Liver (tissue), 9 donors: ENCODE measurements around the gene MED12L. TPM values are rescaled to one million over a fixed set of nuclear protein-coding genes. Genes with fewer than 3 reads are reported as not detected.

Source experiments
- DNase-seq: peaks from one replicate; pipeline ENCODE4 v3.0.0-alpha.2; 2017; ENCODE audit warnings: low spot score
- H3K27ac ChIP-seq, 2 donors: one replicate each; pipeline ENCODE4 v1.7.0; 2013; ENCODE audit warnings: inconsistent platforms in 2 of 2, low read length in 2 of 2, control low read depth in 1 of 2, low read depth in 1 of 2, mild to moderate bottlenecking in 1 of 2
- H3K27me3 ChIP-seq, 4 donors: one replicate each; pipeline versions ENCODE4 v1.6.1 to v1.7.0; 2013; ENCODE audit warnings: low read length in 3 of 4, inconsistent platforms in 1 of 4, mild to moderate bottlenecking in 1 of 4, moderate library complexity in 1 of 4; ENCODE audit not compliant: control insufficient read depth in 4 of 4, insufficient read depth in 4 of 4
- H3K36me3 ChIP-seq, 4 donors: one replicate each; pipeline versions ENCODE4 v1.6.1 to v1.7.0; 2013; ENCODE audit warnings: low read length in 3 of 4, mild to moderate bottlenecking in 3 of 4, low read depth in 1 of 4, moderate library complexity in 1 of 4; ENCODE audit not compliant: control insufficient read depth in 4 of 4, insufficient read depth in 3 of 4
- H3K4me1 ChIP-seq, 4 donors: one replicate each; pipeline versions ENCODE4 v1.6.1 to v1.7.0; 2013; ENCODE audit warnings: low read length in 3 of 4, mild to moderate bottlenecking in 3 of 4, moderate library complexity in 1 of 4; ENCODE audit not compliant: control insufficient read depth in 4 of 4, insufficient read depth in 4 of 4
- H3K4me3 ChIP-seq, 3 donors: one replicate each; pipeline versions ENCODE4 v1.6.1 to v1.7.0; 2013; ENCODE audit warnings: low read length in 3 of 3, control low read depth in 1 of 3, low read depth in 1 of 3, mild to moderate bottlenecking in 1 of 3
- H3K9ac ChIP-seq, 2 donors: one replicate each; pipeline ENCODE4 v1.7.0; 2013; ENCODE audit warnings: low read length in 2 of 2, mild to moderate bottlenecking in 2 of 2, moderate library complexity in 2 of 2, control low read depth in 1 of 2, low read depth in 1 of 2
- H3K9me3 ChIP-seq, 4 donors: one replicate each; pipeline versions ENCODE4 v1.6.1 to v1.7.0; 2013; ENCODE audit warnings: low read length in 3 of 4; ENCODE audit not compliant: control insufficient read depth in 4 of 4
- CTCF ChIP-seq: fragments of 150-350 bp; IDR thresholded peaks from 2 replicates; pipeline ENCODE4 v1.5.1; 2017; ENCODE audit warnings: improper control_type of control experiment, low read depth, low read length; ENCODE audit not compliant: missing input control
- EGR1 ChIP-seq, 2 donors: IDR thresholded peaks; 2 replicates each; pipeline ENCODE4 v1.6.1; 2016 to 2018; ENCODE audit warnings: antibody characterized with exemption in 2 of 2, low read depth in 2 of 2
- FOXA2 ChIP-seq: IDR thresholded peaks from 2 replicates; pipeline ENCODE4 v1.6.1; 2016; ENCODE audit warnings: antibody characterized with exemption
- GABPA ChIP-seq, 2 donors: IDR thresholded peaks in 1 of 2; conservative IDR thresholded peaks in 1 of 2; 2 replicates each; pipeline ENCODE4 v1.6.1; 2016; ENCODE audit warnings: antibody characterized with exemption in 2 of 2, mild to moderate bottlenecking in 1 of 2, moderate library complexity in 1 of 2
- HNF4A ChIP-seq, 2 donors: conservative IDR thresholded peaks; 2 replicates each; pipeline ENCODE4 v1.6.1; 2016; ENCODE audit warnings: antibody characterized with exemption in 2 of 2, mild to moderate bottlenecking in 2 of 2
- HNF4G ChIP-seq: IDR thresholded peaks from 2 replicates; pipeline ENCODE4 v1.6.1; 2016; ENCODE audit warnings: antibody characterized with exemption
- MAX ChIP-seq: IDR thresholded peaks from 2 replicates; pipeline ENCODE4 v1.6.1; 2016; ENCODE audit warnings: antibody characterized with exemption
- NR2F2 ChIP-seq: IDR thresholded peaks from 2 replicates; pipeline ENCODE4 v1.6.1; 2016; ENCODE audit warnings: antibody characterized with exemption
- RAD21 ChIP-seq, 2 donors: IDR thresholded peaks; 2 replicates each; pipeline ENCODE4 v1.6.1; 2016; ENCODE audit warnings: antibody characterized with exemption in 2 of 2, mild to moderate bottlenecking in 2 of 2
- REST ChIP-seq: IDR thresholded peaks from 2 replicates; pipeline ENCODE4 v1.6.1; 2016; ENCODE audit warnings: antibody characterized with exemption, mild to moderate bottlenecking
- RXRA ChIP-seq, 2 donors: IDR thresholded peaks; 2 replicates each; pipeline ENCODE4 v1.6.1; 2017 to 2018; ENCODE audit warnings: antibody characterized with exemption in 2 of 2, mild to moderate bottlenecking in 1 of 2
- SP1 ChIP-seq: IDR thresholded peaks from 2 replicates; pipeline ENCODE4 v1.6.1; 2018; ENCODE audit warnings: antibody characterized with exemption, mild to moderate bottlenecking
- TAF1 ChIP-seq: conservative IDR thresholded peaks from 2 replicates; pipeline ENCODE4 v1.6.1; 2016; ENCODE audit warnings: antibody characterized with exemption, mild to moderate bottlenecking
- ZBTB33 ChIP-seq: IDR thresholded peaks from 2 replicates; pipeline ENCODE4 v1.6.1; 2016; ENCODE audit warnings: antibody characterized with exemption
- WGBS: extraction: QIAGEN DNeasy Blood & Tissue Kit; methylation state at CpG from one replicate; pipeline ENCODE4 v1.1.7; 2013; 5-methylcytosine and 5-hydroxymethylcytosine counted together
- polyA plus RNA-seq, 2 donors: library from polyadenylated mRNA; stranded (reverse) in 1 of 2; unstranded in 1 of 2; fragments of 200-250 nt in 1 of 2; fragments of >200 nt in 1 of 2; fragmentation: Nextera tagmentation in 1 of 2; extraction: Ambion mirVana in 1 of 2; gene quantifications; one replicate each; pipeline versions ENCODE4 v1.2.1 to v1.2.3, GENCODE V29; 2013 to 2015
- total RNA-seq, 2 donors: library from RNA; depleted of rRNA; stranded (reverse); fragments of >200 nt; gene quantifications; one replicate each; pipeline ENCODE4 v1.2.3, GENCODE V29; 2014
- donor health status: healthy.
- donor health status: healthy.
- donor health status: healthy.
- donor health status: healthy.
- donor health status: healthy.

The MED12L gene
- total and polyA plus RNA-seq, 4 donors = 0.02 to 2.1 (median 0.49) TPM

GRCh38 chr3:151331696-151332095 is 246.2 kb downstream of the MED12L start:
- TF ChIP-seq HNF4A (conservative IDR thresholded peaks at IDR 0.05) (no peak), CTCF (no peak), RAD21 (IDR thresholded peaks at IDR 0.05) (no peak), NR2F2 (no peak)
- Histone ChIP-seq H3K9ac (no peak overlapping the region), H3K36me3 (no peaks in the 10 kb centered on the region), H3K4me1 (no peaks in the 10 kb centered on the region), H3K9me3 (no peaks in the 10 kb centered on the region), H3K27ac (no peak overlapping the region), H3K4me3 (no peak overlapping the region), H3K27me3 (no peaks in the 10 kb centered on the region)
- no peak for DNase-seq
- 86% methylated on average over 2 of the region's 2 CpGs for WGBS

- H3K36me3 ChIP-seq = no peaks in the 10 kb centered on the region
- no peak for TF ChIP-seq TAF1
- no peak for TF ChIP-seq RAD21 (IDR thresholded peaks at IDR 0.05)
- TF ChIP-seq CTCF = no peak
- TF ChIP-seq RXRA (IDR thresholded peaks at IDR 0.05) = no peak
- TF ChIP-seq ZBTB33 = no peak
- TF ChIP-seq NR2F2 = no peak
- TF ChIP-seq FOXA2 = no peak
- TF ChIP-seq SP1 = no peak
- no peak for TF ChIP-seq HNF4G
- no peak for TF ChIP-seq GABPA (IDR thresholded peaks at IDR 0.05 in 1 of 2, conservative IDR thresholded peaks at IDR 0.05 in 1 of 2)
- no peak for TF ChIP-seq REST
- TF ChIP-seq EGR1 (IDR thresholded peaks at IDR 0.05; ENCODE audit: low read depth in 2 of 2) = no peak
- no peak for TF ChIP-seq MAX
- no peaks in the 10 kb centered on the region for H3K27me3 ChIP-seq
- peak overlapping the region in 1 of 2 donors; percentile 31 for H3K27ac ChIP-seq
- no peak for DNase-seq
- no peak overlapping the region for H3K4me3 ChIP-seq
- H3K4me1 ChIP-seq = no peaks in the 10 kb centered on the region
- H3K9me3 ChIP-seq = no peaks in the 10 kb centered on the region
- WGBS = 74% methylated on average over 2 of the region's 2 CpGs
- no peak overlapping the region for H3K9ac ChIP-seq
These were observed 260.4 kb downstream of the MED12L start for GRCh38 chr3:151345859-151346258.
